HG03064 (cell line): ENCODE measurements around the gene DELE1.
A peak's percentile ranks its signal among the peaks of the same experiment; 100 is the strongest.

Source experiments
- ATAC-seq: cut with Tn5 transposase; IDR thresholded peaks from one replicate; pipeline ENCODE4 v1.9.1; 2021; ENCODE audit warnings: low read depth; ENCODE audit not compliant: unreplicated experiment

The DELE1 gene

GRCh38 chr5:141950207-141951005 lies 26.7 kb downstream of the DELE1 start:
- no peak for ATAC-seq

GRCh38 chr5:141951332-141951781 lies 27.7 kb downstream of the DELE1 start:
- no peak for ATAC-seq

- no peak for ATAC-seq
Observed at GRCh38 chr5:141952020-141952419, 28.3 kb downstream of the DELE1 start.

GRCh38 chr5:141954194-141954593 lies 30.5 kb downstream of the DELE1 start:
- no peak for ATAC-seq

- no peak for ATAC-seq
Observed at GRCh38 chr5:141957367-141957996, 33.8 kb downstream of the DELE1 start.

GRCh38 chr5:141958113-141958512 lies 34.4 kb downstream of the DELE1 start, which contains the start of gene PCDH12:
Gene PCDH12 (minus strand): TSS chr5:141958202. CDS start chr5:141957851, 351 bp downstream.
- no peak for ATAC-seq

GRCh38 chr5:141958546-141959172 lies 35.0 kb downstream of the DELE1 start:
- no peak for ATAC-seq

GRCh38 chr5:141960018-141960417 lies 36.3 kb downstream of the DELE1 start:
- no peak for ATAC-seq

GRCh38 chr5:141960449-141961323 lies 37.0 kb downstream of the DELE1 start:
- peak; percentile 90 for ATAC-seq

GRCh38 chr5:141961466-141961865 lies 37.8 kb downstream of the DELE1 start:
- ATAC-seq = no peak

- no peak for ATAC-seq
Observed at GRCh38 chr5:141963701-141964100, 40.0 kb downstream of the DELE1 start.

GRCh38 chr5:141965071-141965470 lies 41.4 kb downstream of the DELE1 start:
- no peak for ATAC-seq

GRCh38 chr5:141966275-141966962 lies 42.7 kb downstream of the DELE1 start:
- no peak for ATAC-seq

- no peak for ATAC-seq
Observed at GRCh38 chr5:141966963-141967333, 43.3 kb downstream of the DELE1 start.

- peak; percentile 96 for ATAC-seq
Observed at GRCh38 chr5:141968914-141969608, 45.4 kb downstream of the DELE1 start, which contains the start of gene RNF14. Gene RNF14 (plus strand): TSS chr5:141969105. CDS start chr5:141973589, 4,484 bp downstream.

- peak; percentile 53 for ATAC-seq
Observed at GRCh38 chr5:141969783-141970771, 46.4 kb downstream of the DELE1 start.

- ATAC-seq = no peak
Observed at GRCh38 chr5:141973871-141974595, 50.4 kb downstream of the DELE1 start.
